ENCODE measurements around the gene HDGFL3. TPM values are rescaled to one million over a fixed set of nuclear protein-coding genes. Genes with fewer than 3 reads are reported as not detected.

Gene HDGFL3
- total and polyA plus RNA-seq, 9 of the 15 experiments (the other 6 are each of a cell fraction or from before 2014, with no cell fraction given): 6.7 to 42.0 (median 31.4) TPM

GRCh38 chr15:83102346-83102745 is 105.3 kb downstream of the HDGFL3 start:
- no peaks in the 10 kb centered on the region for H3K36me3 ChIP-seq (ENCODE audit: control insufficient read depth, insufficient read depth, low read length)
- H3K9me3 ChIP-seq (replicated peaks; ENCODE audit: control insufficient read depth, insufficient read depth, low read depth, low read length): no peaks in the 10 kb centered on the region
- no peak overlapping the region for H3K9ac ChIP-seq (ENCODE audit: insufficient read depth in 1 of 2, low read depth in 2 of 2, low read length in 2 of 2)
- peaks cover 9 to 19% of the 10 kb centered on the region in 2 experiments for H3K4me1 ChIP-seq (replicated peaks in 1 of 2; ENCODE audit: control insufficient read depth in 2 of 2, insufficient read depth in 2 of 2, low read length in 2 of 2)
- in situ Hi-C loops (cut with MboI) (no loop called here), intact Hi-C loops (cut with micrococcal nuclease) (no loop called here)
- FAIRE-seq (no peak), ATAC-seq (no peak), DNase-seq (ENCODE audit: extremely low read depth in 1 of 4, low spot score in 3 of 4) (no peak)
- H2AFZ ChIP-seq (ENCODE audit: low read depth, low read length): no peak overlapping the region
- H3K27me3 ChIP-seq (ENCODE audit: control insufficient read depth in 2 of 2, insufficient read depth in 2 of 2, low read length in 2 of 2): no peaks in the 10 kb centered on the region
- no TSS peak for BruUV-seq (replicated peaks)
- no peak overlapping the region for H3K4me3 ChIP-seq
- H4K20me1 ChIP-seq (replicated peaks; ENCODE audit: control insufficient read depth, insufficient read depth, low read length): no peaks in the 10 kb centered on the region
- H3K4me2 ChIP-seq (ENCODE audit: insufficient read depth, low read length): no peak overlapping the region
- H3K79me2 ChIP-seq (ENCODE audit: control insufficient read depth, insufficient read depth, low read length): no peaks in the 10 kb centered on the region
- H3K9me1 ChIP-seq (ENCODE audit: control insufficient read depth, insufficient read depth, low read length): no peaks in the 10 kb centered on the region
- POLR2A ChIA-PET: interaction anchor here (1.8 kb wide), 1 partner anchor 10 kb away, joined by 8 read pairs; no protein-coding TSS in a partner anchor
- TF ChIP-seq TAF1 (IDR thresholded peaks at IDR 0.05; ENCODE audit: control insufficient read depth, extremely low read depth, insufficient read depth, low read length, severe bottlenecking) (no peak), ETV1 (tag; conservative IDR thresholded peaks at IDR 0.05; ENCODE audit: low read depth) (no peak), ZNF699 (CRISPR knock-in tag; IDR thresholded peaks at IDR 0.05; ENCODE audit: insufficient replicate concordance) (no peak), ASH1L (IDR thresholded peaks at IDR 0.05; ENCODE audit: borderline replicate concordance, low read depth, partially characterized antibody) (no peak)
- TF ChIP-seq, protein P1, sequence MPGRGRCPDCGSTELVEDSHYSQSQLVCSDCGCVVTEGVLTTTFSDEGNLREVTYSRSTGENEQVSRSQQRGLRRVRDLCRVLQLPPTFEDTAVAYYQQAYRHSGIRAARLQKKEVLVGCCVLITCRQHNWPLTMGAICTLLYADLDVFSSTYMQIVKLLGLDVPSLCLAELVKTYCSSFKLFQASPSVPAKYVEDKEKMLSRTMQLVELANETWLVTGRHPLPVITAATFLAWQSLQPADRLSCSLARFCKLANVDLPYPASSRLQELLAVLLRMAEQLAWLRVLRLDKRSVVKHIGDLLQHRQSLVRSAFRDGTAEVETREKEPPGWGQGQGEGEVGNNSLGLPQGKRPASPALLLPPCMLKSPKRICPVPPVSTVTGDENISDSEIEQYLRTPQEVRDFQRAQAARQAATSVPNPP (IDR thresholded peaks at IDR 0.05; ENCODE audit: borderline replicate concordance, insufficient read depth, insufficient read length): no peak
- H3K27ac ChIP-seq (ENCODE audit: extremely low read depth, low read depth, low read length): no peak overlapping the region
- CTCF ChIA-PET (ENCODE audit: low intra/inter-chr PET ratio): no interaction called here
- 41% methylated on average over 2 of the region's 2 CpGs for whole genome bisulfite sequencing (ENCODE audit: insufficient coverage, low coverage, missing lambda C conversion rate)
